ENCODE data around the gene TAS1R1.
"Not testable (repeated sequence)": the region's sequence is repeated elsewhere in the genome, so short reads cannot be mapped to it uniquely, and the experiment has no call there.

The TAS1R1 gene

GRCh38 chr1:6519935-6520671, 35.0 kb upstream of the TAS1R1 start:
- no peak for DNase-seq (ENCODE audit: low read depth in 3 of 3, low spot score in 1 of 3)

GRCh38 chr1:6521536-6521935, 33.6 kb upstream of the TAS1R1 start:
- no peak for DNase-seq (ENCODE audit: low read depth in 3 of 3, low spot score in 1 of 3)

GRCh38 chr1:6523566-6523965, 31.5 kb upstream of the TAS1R1 start:
- DNase-seq (ENCODE audit: low read depth in 3 of 3, low spot score in 1 of 3) = no peak

GRCh38 chr1:6526316-6526715, 28.8 kb upstream of the TAS1R1 start:
- DNase-seq (ENCODE audit: low read depth in 3 of 3, low spot score in 1 of 3) = no peak

GRCh38 chr1:6528492-6528891, 26.6 kb upstream of the TAS1R1 start:
- DNase-seq (ENCODE audit: low read depth in 3 of 3, low spot score in 1 of 3) = no peak

- DNase-seq (ENCODE audit: low read depth in 3 of 3, low spot score in 1 of 3) = no peak
These were observed 24.5 kb upstream of the TAS1R1 start for GRCh38 chr1:6530504-6531160.

GRCh38 chr1:6531996-6532395, 23.1 kb upstream of the TAS1R1 start:
- DNase-seq (ENCODE audit: low read depth in 3 of 3, low spot score in 1 of 3) = no peak

- no peak for DNase-seq (ENCODE audit: low read depth in 3 of 3, low spot score in 1 of 3)
These were observed 20.8 kb upstream of the TAS1R1 start for GRCh38 chr1:6534248-6534822.

- no peak for DNase-seq (ENCODE audit: low read depth in 3 of 3, low spot score in 1 of 3)
These were observed 19.9 kb upstream of the TAS1R1 start for GRCh38 chr1:6535214-6535613.

GRCh38 chr1:6536291-6536690, 18.8 kb upstream of the TAS1R1 start:
- DNase-seq (ENCODE audit: low read depth in 3 of 3, low spot score in 1 of 3) = no peak

GRCh38 chr1:6538956-6539355, 16.2 kb upstream of the TAS1R1 start:
- DNase-seq (ENCODE audit: low read depth in 3 of 3, low spot score in 1 of 3) = no peak

GRCh38 chr1:6544831-6545230, 10.3 kb upstream of the TAS1R1 start:
- DNase-seq (ENCODE audit: low read depth in 3 of 3, low spot score in 1 of 3) = no peak

GRCh38 chr1:6545276-6546112, 9.6 kb upstream of the TAS1R1 start:
- DNase-seq (ENCODE audit: low read depth in 3 of 3, low spot score in 1 of 3) = no peak

GRCh38 chr1:6546326-6546725, 8.8 kb upstream of the TAS1R1 start:
- DNase-seq (ENCODE audit: low read depth in 3 of 3, low spot score in 1 of 3) = no peak

- DNase-seq (ENCODE audit: low read depth in 3 of 3, low spot score in 1 of 3) = no peak
These were observed 7.8 kb upstream of the TAS1R1 start for GRCh38 chr1:6547301-6547700.

- DNase-seq (ENCODE audit: low read depth in 3 of 3, low spot score in 1 of 3) = peak; percentile 88 to 94 (median 91)
These were observed 838 bp upstream of the TAS1R1 start, which contains the start of gene NOL9 for GRCh38 chr1:6554031-6554906. Gene NOL9 (minus strand): TSS chr1:6554513. CDS start chr1:6554502, 11 bp downstream.

GRCh38 chr1:6557597-6557996, 2.5 kb downstream of the TAS1R1 start:
- DNase-seq (ENCODE audit: low read depth in 3 of 3, low spot score in 1 of 3) = no peak

GRCh38 chr1:6559161-6559560, 4.1 kb downstream of the TAS1R1 start:
- not testable (repeated sequence) for DNase-seq (ENCODE audit: low read depth in 3 of 3, low spot score in 1 of 3)

- DNase-seq (ENCODE audit: low read depth in 3 of 3, low spot score in 1 of 3) = no peak
These were observed 5.2 kb downstream of the TAS1R1 start for GRCh38 chr1:6560267-6560666.

GRCh38 chr1:6569033-6569432, 13.9 kb downstream of the TAS1R1 start:
- DNase-seq (ENCODE audit: low read depth in 3 of 3, low spot score in 1 of 3) = no peak
